H9 (cell line): ENCODE measurements around the gene CACTIN. TPM values are rescaled to one million over a fixed set of nuclear protein-coding genes. Genes with fewer than 3 reads are reported as not detected.

ENCODE experiments used
- DNase-seq: peaks from one replicate; pipeline ENCODE4 v3.0.0-alpha.2; 2017
- H2AFZ ChIP-seq: one replicate; pipeline ENCODE4 v1.6.1; 2013; ENCODE audit warnings: mild to moderate bottlenecking, low read length, control low read depth, moderate library complexity
- H2AK5ac ChIP-seq: 2 replicates; pipeline ENCODE4 v1.6.1; 2013; ENCODE audit warnings: low read length, control low read depth, mixed read lengths; ENCODE audit not compliant: insufficient read length
- H2BK120ac ChIP-seq: one replicate; pipeline ENCODE4 v1.6.1; 2013; ENCODE audit warnings: low read depth, mild to moderate bottlenecking, low read length, control low read depth, inconsistent platforms; ENCODE audit not compliant: poor library complexity, severe bottlenecking
- H2BK12ac ChIP-seq: 2 replicates; pipeline ENCODE4 v1.6.1; 2013; ENCODE audit warnings: low read length, control low read depth, mixed read lengths, low read depth; ENCODE audit not compliant: insufficient read length
- H2BK15ac ChIP-seq: 2 replicates; pipeline ENCODE4 v1.6.1; 2013; ENCODE audit warnings: low read depth, low read length, control low read depth
- H2BK20ac ChIP-seq: one replicate; pipeline ENCODE4 v1.6.1; 2013; ENCODE audit warnings: low read depth, mild to moderate bottlenecking, low read length, control low read depth, inconsistent platforms; ENCODE audit not compliant: poor library complexity, severe bottlenecking
- H2BK5ac ChIP-seq: 2 replicates; pipeline ENCODE4 v1.6.1; 2013; ENCODE audit warnings: low read length, control low read depth, mixed read lengths; ENCODE audit not compliant: insufficient read length
- H3K14ac ChIP-seq: 2 replicates; pipeline ENCODE4 v1.6.1; 2013; ENCODE audit warnings: low read length, control low read depth; ENCODE audit not compliant: insufficient read depth
- H3K18ac ChIP-seq: 2 replicates; pipeline ENCODE4 v1.6.1; 2013; ENCODE audit warnings: low read depth, mild to moderate bottlenecking, mixed read lengths, low read length, control low read depth; ENCODE audit not compliant: insufficient read length
- H3K23ac ChIP-seq: 2 replicates; pipeline ENCODE4 v1.6.1; 2013; ENCODE audit warnings: low read length, control low read depth, mixed read lengths, low read depth; ENCODE audit not compliant: insufficient read length
- H3K23me2 ChIP-seq: 2 replicates; pipeline ENCODE4 v1.6.1; 2013; ENCODE audit warnings: low read depth, mild to moderate bottlenecking, mixed read lengths, low read length, control low read depth; ENCODE audit not compliant: insufficient read length, poor library complexity, severe bottlenecking
- H3K27ac ChIP-seq: 2 replicates; pipeline ENCODE4 v1.5.1; 2013; ENCODE audit warnings: low read length, control low read depth, mixed read lengths, low read depth; ENCODE audit not compliant: insufficient read length
- H3K27me3 ChIP-seq: 2 replicates; pipeline ENCODE4 v1.6.1; 2013; ENCODE audit warnings: low read length, control low read depth, inconsistent platforms; ENCODE audit not compliant: insufficient read depth
- H3K4ac ChIP-seq: 2 replicates; pipeline ENCODE4 v1.6.1; 2013; ENCODE audit warnings: low read depth, mild to moderate bottlenecking, control low read depth, inconsistent platforms, low read length, moderate library complexity
- H3K4me1 ChIP-seq: 2 replicates; pipeline ENCODE4 v1.6.1; 2013; ENCODE audit warnings: low read length, control low read depth, inconsistent platforms; ENCODE audit not compliant: insufficient read depth
- H3K4me2 ChIP-seq: 2 replicates; pipeline ENCODE4 v1.6.1; 2013; ENCODE audit warnings: low read length, control low read depth, mixed read lengths; ENCODE audit not compliant: insufficient read length, insufficient read depth
- H3K56ac ChIP-seq: 2 replicates; pipeline ENCODE4 v1.6.1; 2013; ENCODE audit warnings: low read depth, mild to moderate bottlenecking, mixed read lengths, low read length, control low read depth; ENCODE audit not compliant: insufficient read length
- H3K79me1 ChIP-seq: 2 replicates; pipeline ENCODE4 v1.6.1; 2013; ENCODE audit warnings: low read depth, mild to moderate bottlenecking, moderate library complexity, low read length, control low read depth, inconsistent platforms; ENCODE audit not compliant: insufficient read depth, poor library complexity, severe bottlenecking
- H3K79me2 ChIP-seq: 2 replicates; pipeline ENCODE4 v1.6.1; 2013; ENCODE audit warnings: low read length, control low read depth, inconsistent platforms; ENCODE audit not compliant: insufficient read depth
- H3K9ac ChIP-seq: 2 replicates; pipeline ENCODE4 v1.6.1; 2013; ENCODE audit warnings: low read length, control low read depth, mixed read lengths; ENCODE audit not compliant: insufficient read length; ENCODE audit errors: extremely low read depth
- H3K9me3 ChIP-seq: one replicate; pipeline ENCODE4 v1.6.1; 2013; ENCODE audit warnings: low read depth, low read length, inconsistent platforms; ENCODE audit not compliant: control insufficient read depth
- H3T11ph ChIP-seq: one replicate; pipeline ENCODE4 v1.6.1; 2013; ENCODE audit warnings: mild to moderate bottlenecking, low read length, control low read depth, inconsistent platforms
- H4K20me1 ChIP-seq: one replicate; pipeline ENCODE4 v1.6.1; 2013; ENCODE audit not compliant: control insufficient read depth, insufficient read length, insufficient read depth
- H4K5ac ChIP-seq: 2 replicates; pipeline ENCODE4 v1.6.1; 2013; ENCODE audit warnings: low read depth, mild to moderate bottlenecking, mixed read lengths, low read length, control low read depth; ENCODE audit not compliant: insufficient read length
- H4K8ac ChIP-seq: replicated peaks from 2 replicates; pipeline ENCODE4 v1.6.1; 2013; ENCODE audit warnings: low read length, control low read depth, mixed read lengths, low read depth; ENCODE audit not compliant: insufficient read length
- H4K91ac ChIP-seq: 2 replicates; pipeline ENCODE4 v1.6.1; 2013; ENCODE audit warnings: low read depth, mild to moderate bottlenecking, moderate library complexity, mixed read lengths, low read length, control low read depth; ENCODE audit not compliant: insufficient read length
- H3K27ac Mint-ChIP-seq, 3 experiments: 2 replicates in 2 of 3; 3 replicates in 1 of 3; pipeline ENCODE4 v1.8.0; 2020 to 2021; ENCODE audit warnings: mixed read lengths in 3 of 3, mild to moderate bottlenecking in 1 of 3, moderate library complexity in 1 of 3
- H3K27me3 Mint-ChIP-seq: 2 replicates; pipeline ENCODE4 v1.8.0; 2021; ENCODE audit warnings: low read depth, mild to moderate bottlenecking, moderate library complexity, mixed read lengths
- H3K36me3 Mint-ChIP-seq, 3 experiments: 2 replicates in 2 of 3; 3 replicates in 1 of 3; pipeline ENCODE4 v1.8.0; 2020 to 2021; ENCODE audit warnings: low read depth in 3 of 3, mixed read lengths in 3 of 3; ENCODE audit not compliant: insufficient read depth in 1 of 3
- H3K4me1 Mint-ChIP-seq, 2 experiments: 2 replicates each; pipeline ENCODE4 v1.8.0; 2020; ENCODE audit warnings: mixed read lengths in 2 of 2
- H3K4me3 Mint-ChIP-seq, 2 experiments: 2 replicates in 1 of 2; 3 replicates in 1 of 2; pipeline ENCODE4 v1.8.0; 2020 to 2021; ENCODE audit warnings: mild to moderate bottlenecking in 2 of 2, mixed read lengths in 2 of 2, moderate library complexity in 1 of 2
- H3K9me3 Mint-ChIP-seq, 2 experiments: 2 replicates in 1 of 2; 3 replicates in 1 of 2; pipeline ENCODE4 v1.8.0; 2020; ENCODE audit warnings: mild to moderate bottlenecking in 2 of 2, mixed read lengths in 2 of 2, moderate library complexity in 1 of 2
- CTCF ChIP-seq: fragments of 200-600 bp; sonication (generic); conservative IDR thresholded peaks from 3 replicates; pipeline ENCODE4 v1.8.0; 2021; ENCODE audit warnings: antibody characterized with exemption, mild to moderate bottlenecking
- WGBS: extraction: QIAGEN DNeasy Blood & Tissue Kit; methylation state at CpG from one replicate; pipeline ENCODE4 v1.1.7; 2013; ENCODE audit warnings: missing lambda C conversion rate, low lambda C conversion rate, mixed read lengths; ENCODE audit not compliant: insufficient read length; ENCODE audit errors: extremely low coverage; 5-methylcytosine and 5-hydroxymethylcytosine counted together
- total RNA-seq: library from RNA; stranded (reverse); gene quantifications from 2 replicates; pipeline ENCODE4 v1.2.1, GENCODE V29; 2021

The CACTIN gene
- total RNA-seq, 1 experiment from 2014 or later: 37.3 TPM

GRCh38 chr19:3661284-3662238 is 35.0 kb upstream of the CACTIN start:
- H3K23ac ChIP-seq: no peak overlapping the region
- H3K4ac ChIP-seq: no peak overlapping the region
- no peak overlapping the region for H3K9ac ChIP-seq
- peaks cover 4% of the 10 kb centered on the region for H4K20me1 ChIP-seq
- no peak overlapping the region for H3K14ac ChIP-seq
- Mint-ChIP-seq H3K27me3 (no peaks in the 10 kb centered on the region), H3K9me3 (no peaks in the 10 kb centered on the region), H3K36me3 (peaks cover 24 to 59% (median 41%) of the 10 kb centered on the region in 3 experiments), H3K4me1 (0 out of 4 replicates have a peak, but pooled peaks cover 0 to 5% of the 10 kb centered on the region in 2 experiments), H3K27ac (no peak overlapping the region), H3K4me3 (no peak overlapping the region)
- DNase-seq: no peak
- H3K9me3 ChIP-seq: no peaks in the 10 kb centered on the region
- H4K5ac ChIP-seq: no peak overlapping the region
- no peak overlapping the region for H3K56ac ChIP-seq
- H3T11ph ChIP-seq: no peak overlapping the region
- H3K79me1 ChIP-seq: no peaks in the 10 kb centered on the region
- no CpG with 5 or more reads among the region's 34 CpGs for WGBS
- H2BK20ac ChIP-seq: no peak overlapping the region
- H2AFZ ChIP-seq: no peak overlapping the region
- no peaks in the 10 kb centered on the region for H3K23me2 ChIP-seq
- H2BK15ac ChIP-seq: no peak overlapping the region
- no peak overlapping the region for H3K18ac ChIP-seq
- no peak overlapping the region for H4K91ac ChIP-seq
- H3K27me3 ChIP-seq: no peaks in the 10 kb centered on the region
- TF ChIP-seq CTCF: no peak
- H2BK120ac ChIP-seq: no peak overlapping the region
- no peak overlapping the region for H3K4me2 ChIP-seq
- H4K8ac ChIP-seq: no peak overlapping the region
- no peak overlapping the region for H3K27ac ChIP-seq
- no peak overlapping the region for H2BK12ac ChIP-seq
- H2AK5ac ChIP-seq: no peak overlapping the region
- no peaks in the 10 kb centered on the region for H3K4me1 ChIP-seq
- no peaks in the 10 kb centered on the region for H3K79me2 ChIP-seq
- no peak overlapping the region for H2BK5ac ChIP-seq
